Stimulated activated CD4-positive, alpha-beta T cell treated with anti-CD3 and anti-CD28 coated beads, Interleukin-4, amount 100 ng/mL, for 48 hours (primary cell): ENCODE measurements around the gene CACNA2D3.

Experiments used
- DNase-seq, 2 donors: peaks; one replicate each; pipeline ENCODE4 v3.0.0-alpha.2; 2020; ENCODE audit warnings: low read depth in 2 of 2

CACNA2D3 gene

DNA sequence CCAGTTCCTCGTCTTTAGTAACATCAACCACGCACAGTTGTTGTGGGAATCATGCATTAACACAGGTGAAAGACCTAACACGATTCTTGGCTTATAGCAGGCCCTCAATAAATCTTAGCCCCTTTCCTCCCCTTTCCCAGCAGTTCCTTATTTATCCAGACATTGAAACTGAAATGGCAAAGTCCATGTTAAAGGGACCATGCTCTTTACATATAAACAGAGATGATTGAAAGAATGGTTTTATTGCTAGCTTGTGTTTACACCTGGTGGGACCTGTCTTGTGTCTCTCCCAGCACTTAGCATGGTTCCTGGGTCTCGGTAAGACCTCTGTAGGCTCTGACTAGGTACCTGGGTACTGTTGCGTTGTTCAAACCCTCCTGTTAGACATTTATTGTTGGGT lies 553.7 kb downstream of the CACNA2D3 start:
- no peak for DNase-seq

DNA sequence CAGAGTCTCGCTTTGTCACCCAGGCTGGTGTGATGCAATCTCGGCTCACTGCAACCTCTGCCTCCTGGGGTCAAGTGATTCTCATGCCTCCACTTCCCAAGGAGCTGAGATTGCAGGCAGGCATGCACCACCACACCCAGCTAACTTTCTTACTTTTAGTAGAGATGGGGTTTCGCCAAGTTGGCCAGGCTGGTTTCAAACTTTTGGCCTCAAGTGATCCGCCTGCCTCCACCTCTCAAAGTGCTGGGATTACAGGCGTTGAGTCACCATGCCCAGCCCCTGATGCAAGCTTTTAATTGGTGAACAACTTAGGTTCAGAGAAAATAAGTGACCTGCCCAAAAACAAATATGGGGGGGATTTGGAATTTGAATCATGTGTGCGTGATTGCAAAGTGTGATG lies 559.4 kb downstream of the CACNA2D3 start:
- DNase-seq, result no peak

DNA sequence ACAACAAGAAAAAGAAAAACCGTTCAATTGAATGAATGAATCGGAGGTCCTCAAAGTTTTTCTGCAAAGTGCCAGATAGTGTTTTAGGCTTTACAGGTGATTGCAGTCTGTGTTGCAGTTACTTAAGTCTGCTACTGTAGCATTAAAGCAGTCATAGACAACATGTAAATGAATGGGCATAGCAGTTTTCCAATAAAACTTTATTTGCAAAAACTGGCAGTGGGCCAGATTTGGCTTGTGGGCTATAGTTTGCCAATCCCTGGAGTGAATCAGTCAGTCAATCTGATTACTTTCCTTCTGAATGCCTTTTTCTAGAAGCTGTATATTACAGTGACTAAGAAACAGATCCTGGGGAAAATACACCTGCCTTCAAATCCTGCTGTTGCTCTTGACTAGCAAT lies 562.9 kb downstream of the CACNA2D3 start:
- DNase-seq, result no peak

DNA sequence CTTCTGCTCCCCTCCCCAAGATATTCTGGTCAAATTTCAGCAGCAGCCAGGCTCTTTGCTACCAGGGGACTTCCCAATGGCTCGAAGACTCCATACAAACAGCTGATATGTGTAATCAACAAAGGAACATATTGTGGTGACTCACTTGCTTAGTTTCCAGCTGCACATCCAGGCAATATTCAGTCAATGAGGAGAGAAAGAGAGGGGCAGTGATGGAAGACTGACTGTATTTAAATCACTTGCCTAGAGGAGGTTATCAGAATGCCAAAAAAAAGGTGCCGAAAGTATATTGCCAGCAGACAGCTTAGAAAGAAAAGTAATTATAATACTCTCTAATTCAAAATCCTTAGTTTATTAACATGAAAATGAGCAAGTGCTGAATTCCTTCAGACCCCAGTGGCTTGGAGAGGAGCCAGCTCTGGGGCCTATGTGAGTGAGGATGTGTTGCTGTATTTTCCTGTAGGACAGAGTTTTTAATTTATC lies 569.0 kb downstream of the CACNA2D3 start:
- DNase-seq, result no peak

DNA sequence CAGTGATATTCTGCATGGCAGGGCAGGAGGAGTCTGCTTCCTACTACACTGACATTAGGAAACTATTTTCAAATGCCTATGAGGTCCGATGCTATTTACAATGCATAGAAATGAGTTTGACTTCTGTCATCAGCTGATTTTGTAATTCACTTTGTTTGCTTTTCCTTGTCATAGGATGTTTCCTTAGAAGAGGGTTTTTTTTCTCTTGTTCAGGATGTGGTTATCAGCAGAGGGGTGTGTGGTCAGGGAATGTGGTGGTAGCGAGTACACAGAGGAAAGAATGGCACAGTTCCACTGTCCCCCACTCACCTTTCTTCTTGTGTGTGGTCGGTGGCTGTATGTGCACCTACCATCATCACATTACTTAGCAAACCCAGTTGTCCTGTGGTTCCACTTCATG lies 574.0 kb downstream of the CACNA2D3 start:
- no peak for DNase-seq

DNA sequence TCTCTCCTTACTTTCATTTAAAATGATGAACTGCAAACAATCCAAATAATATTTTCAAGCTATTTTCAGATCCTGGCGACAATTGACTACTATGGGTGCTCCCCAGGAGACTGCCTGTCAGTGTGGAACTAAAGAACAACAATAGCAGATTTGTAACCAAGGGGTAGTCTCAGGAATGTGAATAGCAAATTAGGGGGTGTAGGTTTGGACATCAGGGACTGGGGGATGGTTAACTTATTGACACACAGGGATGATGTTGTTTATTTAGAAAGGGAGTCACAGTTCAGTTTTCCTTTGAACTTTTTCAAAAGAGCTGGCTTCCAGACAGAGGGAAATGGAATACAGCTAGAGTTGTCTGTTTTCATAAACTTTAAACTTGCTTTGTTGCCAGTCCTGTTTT lies 575.7 kb downstream of the CACNA2D3 start:
- DNase-seq, result no peak

DNA sequence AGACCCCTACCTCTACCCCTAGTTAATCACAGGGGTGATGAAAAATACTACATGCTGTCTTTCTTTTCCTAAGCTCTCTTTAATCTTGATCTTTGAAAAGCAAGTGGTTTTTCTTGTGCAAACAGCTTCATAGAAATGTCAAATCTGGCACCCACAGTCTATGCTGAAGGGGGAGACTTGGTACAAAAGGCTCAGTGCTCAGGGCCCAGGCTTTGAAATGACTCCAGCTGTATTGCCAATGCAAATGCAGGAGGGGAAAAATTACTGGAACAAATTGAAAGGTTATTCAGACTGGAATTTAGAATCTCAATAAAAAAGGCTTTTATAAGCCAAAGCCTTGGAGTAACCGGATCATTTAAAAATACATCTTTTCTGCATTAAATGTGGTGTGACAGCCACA lies 581.6 kb downstream of the CACNA2D3 start:
- no peak for DNase-seq

DNA sequence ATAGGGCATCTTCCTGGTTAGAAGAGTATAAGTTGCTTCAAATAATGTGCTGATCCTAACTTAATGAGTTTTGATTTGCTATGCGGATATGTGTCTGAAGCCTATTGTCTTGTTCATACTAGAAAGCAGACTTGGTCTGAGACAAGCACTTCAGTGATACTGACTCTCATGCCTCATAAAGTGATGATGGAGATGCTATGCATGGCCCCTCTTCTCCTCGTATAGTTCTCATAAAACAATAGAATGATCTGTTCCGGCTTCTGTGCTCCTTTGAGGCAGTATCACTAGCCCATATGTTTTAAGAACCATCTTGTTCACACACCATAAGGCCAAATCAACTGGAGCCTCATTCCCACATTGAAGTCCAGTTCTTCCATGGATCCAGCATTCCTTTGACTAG lies 583.4 kb downstream of the CACNA2D3 start:
- DNase-seq, result no peak

DNA sequence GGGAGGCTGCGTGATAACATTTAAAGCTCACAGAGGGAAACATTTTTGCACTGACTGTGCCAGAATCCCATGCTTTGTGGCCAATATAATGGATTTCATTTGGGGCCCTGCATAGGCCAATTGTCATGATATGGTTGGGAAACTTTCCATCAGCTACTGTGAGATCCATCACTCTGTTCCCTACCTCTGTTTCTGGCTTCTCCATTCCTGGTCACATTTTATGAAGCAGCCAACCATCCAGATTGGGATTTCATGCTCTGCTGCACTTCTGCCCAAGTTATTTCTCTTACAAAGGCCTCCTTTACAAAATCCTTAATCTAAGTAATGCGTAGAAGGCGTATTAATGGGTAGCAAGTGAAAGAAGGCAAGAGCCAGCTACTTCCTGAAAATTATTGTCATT lies 584.4 kb downstream of the CACNA2D3 start:
- no peak for DNase-seq

DNA sequence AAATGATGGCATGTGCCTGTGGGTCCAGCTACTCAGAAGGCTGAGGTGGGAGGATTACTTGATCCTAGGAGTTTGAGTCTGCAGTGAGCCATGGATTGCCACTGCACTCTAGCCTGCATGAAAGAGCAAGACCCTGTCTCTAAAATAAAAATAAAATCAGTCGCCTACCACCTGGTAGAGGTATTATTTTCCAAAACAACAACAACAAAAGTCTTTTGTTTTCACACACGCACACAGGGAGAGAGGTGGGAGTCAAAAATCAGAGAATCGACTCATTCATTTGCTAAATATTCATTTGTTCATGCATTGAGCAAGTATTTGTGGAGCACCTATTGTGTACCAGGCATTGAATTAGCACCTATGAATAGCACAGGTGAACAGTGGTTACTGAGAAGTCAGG lies 587.4 kb downstream of the CACNA2D3 start:
- no peak for DNase-seq

DNA sequence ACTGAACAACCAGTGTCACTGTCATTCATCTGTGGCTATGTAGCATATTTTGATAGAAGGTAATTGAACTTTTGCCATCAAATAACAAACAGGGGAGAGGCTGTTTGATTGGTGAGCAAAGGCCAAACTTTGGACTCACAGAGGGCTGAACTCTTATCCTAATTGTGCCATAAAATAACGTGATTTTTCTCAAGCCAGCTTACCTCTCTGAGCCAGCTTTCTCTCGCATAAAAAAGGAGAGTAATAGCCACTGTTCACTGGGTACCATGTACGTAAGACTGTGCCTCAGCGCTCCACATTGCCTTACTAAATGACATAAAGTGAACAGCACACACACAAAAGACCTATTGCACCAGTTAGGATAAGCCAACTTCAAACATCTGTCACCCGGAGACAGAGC lies 588.6 kb downstream of the CACNA2D3 start:
- DNase-seq, result no peak

DNA sequence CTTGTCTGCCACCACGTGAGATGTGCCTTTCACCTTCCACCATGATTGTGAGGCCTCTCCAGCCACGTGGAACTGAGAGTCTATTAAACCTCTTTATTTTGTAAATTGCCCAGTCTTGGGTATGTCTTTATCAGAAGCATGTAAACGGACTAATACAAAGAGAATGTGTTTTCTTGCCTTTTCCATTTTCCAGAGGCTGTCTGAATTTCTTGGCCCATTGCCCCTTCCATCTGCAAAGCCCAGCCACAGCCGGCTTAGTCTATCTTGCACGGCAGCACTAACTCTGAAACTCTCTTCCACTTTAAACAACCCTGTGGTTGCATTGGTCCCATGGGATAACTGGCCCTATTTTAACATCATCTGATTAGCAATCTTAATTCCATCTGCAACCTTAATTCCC lies 590.2 kb downstream of the CACNA2D3 start:
- no peak for DNase-seq

DNA sequence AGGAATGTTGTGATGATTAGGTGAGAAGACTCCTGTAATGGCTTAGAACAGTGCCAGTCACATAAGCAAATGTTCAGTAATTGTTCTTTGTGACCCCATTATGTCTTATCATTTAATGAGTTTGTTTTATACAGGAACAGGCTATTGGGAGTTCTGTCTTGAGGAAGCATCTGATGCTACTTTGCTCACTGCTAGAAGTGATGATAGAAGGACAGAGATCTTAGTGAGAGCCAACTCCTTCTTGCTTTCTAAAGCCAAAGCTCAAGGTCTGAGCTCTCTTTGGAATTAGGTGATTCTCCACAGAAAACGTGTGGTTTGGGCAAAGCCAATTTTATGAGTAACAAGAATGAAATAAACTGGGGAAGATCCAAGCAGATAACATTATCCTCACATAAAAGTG lies 590.7 kb downstream of the CACNA2D3 start:
- DNase-seq, result no peak

DNA sequence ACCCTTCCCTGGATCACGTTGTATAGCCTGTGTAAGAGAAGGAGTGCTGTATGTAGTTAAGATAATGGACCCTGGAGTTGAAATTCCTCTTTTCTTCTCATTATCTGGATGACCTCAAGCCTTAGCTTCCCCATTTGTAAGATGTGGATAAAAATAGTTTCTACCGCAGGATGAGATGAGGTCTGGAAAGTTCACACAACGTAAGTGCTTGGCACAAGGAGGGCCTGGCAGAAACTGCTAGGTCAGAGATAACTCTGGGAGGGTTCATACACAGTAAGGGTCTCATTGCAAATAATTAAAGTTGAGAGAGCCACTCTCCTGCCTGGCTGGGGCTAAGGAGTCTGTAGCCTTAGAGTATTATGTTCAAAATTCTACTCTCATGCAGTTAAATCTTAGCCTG lies 591.1 kb downstream of the CACNA2D3 start:
- DNase-seq, result no peak

DNA sequence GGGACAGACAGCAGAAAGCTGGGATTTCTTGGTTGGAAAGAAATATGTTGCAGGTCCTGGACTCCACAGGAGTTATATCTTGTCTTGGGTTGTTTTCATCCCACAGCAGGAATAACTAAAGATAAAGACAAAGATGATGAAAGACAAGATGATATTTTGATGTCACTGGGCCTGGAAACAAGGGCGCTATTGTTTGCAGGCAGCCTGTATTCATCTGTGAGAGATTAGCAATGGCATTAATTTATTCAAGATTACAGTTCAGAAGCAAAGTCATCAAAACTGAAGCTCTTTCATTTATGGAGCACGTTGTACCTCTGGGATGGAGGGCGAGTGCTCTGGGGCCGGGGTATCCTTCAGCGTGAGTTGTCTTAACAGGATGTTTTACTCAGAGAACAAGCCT lies 591.7 kb downstream of the CACNA2D3 start:
- DNase-seq, result no peak

DNA sequence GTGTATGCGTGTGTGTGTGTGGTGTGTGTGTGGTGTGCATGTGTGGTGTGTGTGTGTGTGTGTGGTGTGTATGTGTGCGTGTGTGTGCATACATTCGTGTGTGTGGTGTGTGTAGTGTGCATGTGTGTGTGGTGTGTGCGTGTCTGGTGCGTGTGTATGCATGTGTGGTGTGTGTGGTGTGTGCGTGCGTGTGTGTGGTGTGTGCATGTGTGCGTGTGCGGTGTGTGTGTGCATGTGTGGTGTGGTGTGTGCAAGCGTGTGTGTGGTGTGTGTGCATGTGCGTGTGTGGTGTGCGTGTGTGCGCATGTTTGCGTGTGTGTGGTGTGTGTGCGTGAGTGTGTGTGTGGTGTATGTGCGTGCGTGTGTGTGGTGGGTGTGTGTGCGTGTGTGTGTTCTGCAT lies 595.2 kb downstream of the CACNA2D3 start:
- no peak for DNase-seq

DNA sequence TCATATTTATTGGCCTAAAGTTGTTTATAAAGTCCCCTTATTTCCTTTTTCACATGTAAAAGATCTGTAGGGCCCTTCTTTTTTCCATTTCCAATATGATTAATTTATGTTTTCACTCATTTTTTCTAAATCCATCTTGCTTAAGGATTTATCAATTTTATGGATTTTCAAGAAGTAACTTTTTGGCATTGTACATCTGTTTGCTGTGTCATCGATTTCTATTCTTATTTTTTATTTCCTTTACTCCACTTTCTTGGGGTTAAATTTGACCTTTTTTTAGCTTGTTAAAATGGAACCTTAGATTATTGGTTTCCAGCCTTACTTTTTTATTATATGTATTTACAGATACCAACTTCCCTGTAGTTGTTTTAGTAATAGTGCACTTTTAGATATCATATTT lies 597.6 kb downstream of the CACNA2D3 start:
- DNase-seq, result no peak

DNA sequence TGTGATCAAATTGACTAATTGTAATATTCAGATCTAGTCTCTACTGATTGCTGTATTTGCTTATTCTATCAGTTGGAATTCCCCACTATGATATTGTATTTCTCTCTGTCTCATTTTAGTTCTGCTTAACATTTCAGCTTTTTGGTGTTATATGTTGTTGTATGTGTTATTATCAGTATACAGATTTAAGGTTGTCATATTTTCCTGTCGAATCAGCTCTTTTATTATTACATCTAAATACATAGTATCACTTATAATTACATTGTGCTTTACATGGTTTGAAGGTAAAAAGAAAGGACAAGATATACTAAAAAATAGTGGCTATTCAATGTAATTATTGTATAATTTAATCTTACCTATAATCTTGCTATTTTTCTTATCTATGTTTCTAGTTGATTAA lies 598.3 kb downstream of the CACNA2D3 start:
- DNase-seq, result no peak

DNA sequence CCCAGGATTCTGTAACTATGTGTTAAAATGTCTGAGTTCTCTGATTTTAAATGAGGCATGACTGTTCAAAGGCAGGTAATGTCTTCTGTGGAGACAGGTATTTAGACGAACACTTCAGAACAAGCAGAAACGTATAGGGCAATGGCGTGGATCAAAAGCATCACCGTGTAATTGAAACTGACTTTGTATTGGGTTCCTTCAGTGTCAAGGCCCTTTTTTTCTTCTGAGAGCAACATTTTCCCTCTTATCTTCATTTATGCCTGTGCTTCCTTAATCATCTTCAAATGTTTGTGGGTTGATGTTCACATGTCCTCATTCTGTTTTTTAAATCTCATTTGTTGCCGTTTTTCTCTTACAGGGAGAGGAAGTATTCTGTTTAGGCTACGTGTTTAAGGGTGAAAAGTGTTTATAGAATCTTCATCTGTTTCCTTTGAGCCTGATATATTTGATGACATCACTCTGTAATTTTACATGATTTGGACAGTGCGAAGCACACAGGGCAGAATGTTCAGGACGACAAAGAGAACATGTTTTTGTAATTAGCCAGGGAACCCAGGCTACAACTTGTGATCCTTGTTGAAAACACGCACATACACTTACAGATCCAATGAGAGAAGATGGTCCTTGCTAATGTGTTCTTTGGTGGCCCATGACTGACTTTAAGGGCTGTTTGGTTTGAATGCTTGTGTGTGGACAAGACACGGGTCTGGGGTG lies 609.5 kb downstream of the CACNA2D3 start:
- DNase-seq, result no peak

DNA sequence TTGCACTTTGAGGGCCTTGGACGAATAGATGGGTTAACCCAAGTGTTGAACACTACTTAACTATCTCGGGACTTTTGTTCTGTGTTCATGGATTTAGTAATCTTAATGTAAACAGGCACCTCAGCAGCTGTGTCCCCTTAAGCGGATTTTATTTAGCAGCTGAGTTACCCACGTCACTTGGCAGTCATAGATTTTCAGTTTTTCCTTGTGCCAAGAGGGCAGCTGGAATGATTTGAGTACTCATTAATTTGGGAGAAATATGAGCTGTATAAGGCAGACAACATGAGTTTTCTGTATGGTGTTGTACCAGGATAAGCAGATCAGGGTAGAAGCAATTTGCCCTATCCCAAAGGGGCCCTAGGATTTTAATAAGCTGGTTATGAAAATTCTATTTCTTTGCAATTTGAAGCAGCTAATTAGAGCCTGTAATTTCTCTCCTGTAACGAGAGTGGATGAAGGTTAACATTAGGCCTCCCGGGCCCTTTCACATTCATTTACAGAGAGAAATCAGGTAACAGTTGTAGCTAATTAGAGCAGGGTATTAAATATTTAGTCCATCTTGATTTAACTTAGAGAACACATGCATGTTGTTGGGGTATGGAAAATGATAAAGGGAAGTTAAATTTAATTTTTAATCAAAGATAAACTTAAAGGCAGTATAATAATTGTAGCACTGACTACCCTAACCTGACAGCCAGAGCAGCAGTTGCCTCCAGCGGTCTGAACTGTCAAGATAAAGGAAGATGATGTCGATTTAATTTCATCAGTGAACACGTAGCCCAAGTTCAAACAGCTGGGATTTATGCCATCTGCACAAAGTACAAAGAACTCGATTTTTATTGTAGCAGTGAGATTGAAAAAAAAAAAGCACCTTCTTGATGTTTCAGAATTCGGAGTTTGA lies 611.0 kb downstream of the CACNA2D3 start:
- no peak for DNase-seq

DNA sequence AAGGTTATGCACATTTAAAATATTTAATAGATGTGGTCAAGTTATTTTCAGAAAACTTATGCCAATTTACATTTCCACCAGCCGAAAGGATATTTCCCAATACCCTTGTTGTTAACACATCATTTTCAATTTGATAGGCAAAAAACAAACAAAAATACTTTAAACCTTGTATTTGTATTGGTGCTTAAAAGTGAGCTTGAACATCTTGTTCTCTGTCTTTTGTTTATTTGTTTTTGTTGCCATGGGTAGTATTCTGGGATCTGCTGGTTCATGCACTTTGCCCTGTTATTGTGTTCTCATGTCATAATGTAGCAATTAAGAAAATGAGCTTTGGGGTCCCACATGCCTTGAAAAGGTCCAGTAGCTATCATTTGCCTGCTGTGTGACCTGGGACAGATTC lies 614.1 kb downstream of the CACNA2D3 start:
- no peak for DNase-seq

DNA sequence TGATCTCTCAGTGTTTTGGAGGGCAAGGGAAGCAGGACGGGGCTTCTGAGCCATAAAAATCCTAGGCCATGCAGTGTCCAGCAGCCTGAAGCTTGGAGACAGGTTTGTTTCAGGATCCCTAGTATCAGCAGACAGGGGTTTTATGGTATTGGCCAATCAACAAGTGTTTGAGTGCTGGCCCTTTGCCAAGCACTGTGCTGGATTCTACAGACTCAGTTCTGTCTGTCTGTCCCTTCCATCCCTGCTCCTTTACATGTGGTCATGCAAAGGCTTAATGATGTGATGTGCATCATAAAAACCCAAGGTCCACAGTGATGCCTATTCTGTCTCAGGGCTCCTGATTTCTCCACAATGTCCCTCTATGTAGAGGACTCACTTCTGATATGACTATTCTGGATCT lies 621.4 kb downstream of the CACNA2D3 start:
- no peak for DNase-seq

DNA sequence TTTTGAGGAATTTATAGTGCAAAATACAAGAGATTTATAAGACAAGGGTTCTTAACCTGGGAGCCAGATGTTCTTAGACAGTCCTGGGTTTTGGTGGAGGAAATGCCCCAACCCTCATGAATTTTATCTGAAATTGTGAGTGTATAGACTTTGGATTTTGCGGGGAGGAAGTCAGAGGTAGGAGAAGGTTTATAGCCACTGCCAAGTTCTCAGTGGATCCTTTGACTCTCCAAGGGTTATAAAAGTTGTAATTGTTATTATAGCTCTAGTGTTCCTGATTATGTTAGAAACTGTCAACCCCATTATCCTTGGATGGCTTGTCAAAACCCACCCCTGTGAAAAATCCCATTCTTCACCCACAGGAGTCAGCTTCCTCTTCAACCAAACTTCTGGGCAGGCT lies 621.9 kb downstream of the CACNA2D3 start:
- DNase-seq, result no peak
